SK-N-SH (cell line): ENCODE results near the gene WDR41. TPM values are rescaled to one million over a fixed set of nuclear protein-coding genes. Genes with fewer than 3 reads are reported as not detected.

ENCODE experiments used
- CTCF ChIA-PET: fragments of 300-600, 350-600 bp; formaldehyde crosslinking; extraction: SDS; loops from one replicate; lab custom pipeline; 2021; lab: Yijun Ruan, JAX
- POLR2A ChIA-PET: fragments of 350-600 bp; sonication (Branson Sonifier 250); formaldehyde crosslinking; extraction: SDS; loops from one replicate; lab custom pipeline; 2020; ENCODE audit warnings: antibody characterized with exemption, inconsistent platforms; lab: Yijun Ruan, JAX
- DNase-seq: peaks from one replicate; pipeline ENCODE4 v3.0.0; 2012
- H2AFZ ChIP-seq: fragments of 200-600 bp; sonication (generic); 2 replicates; pipeline ENCODE4 v1.8.1; 2016; ENCODE audit warnings: antibody characterized with exemption, mild to moderate bottlenecking, low read depth
- H3F3A ChIP-seq: fragments of 200-600 bp; sonication (generic); replicated peaks from 2 replicates; pipeline ENCODE3; 2016; ENCODE audit warnings: antibody characterized with exemption, mild to moderate bottlenecking; ENCODE audit not compliant: insufficient read depth
- H3K27ac ChIP-seq, 2 experiments: fragments of 200-500 bp in 1 of 2; fragments of 200-600 bp in 1 of 2; sonication (Bioruptor generic) in 1 of 2; sonication (generic), shearing (Covaris generic) in 1 of 2; 2 replicates each; pipeline versions ENCODE4 v1.5.1 to v1.6.1; 2014 to 2016; ENCODE audit warnings: low read depth in 2 of 2, inconsistent platforms in 1 of 2, low read length in 1 of 2, mild to moderate bottlenecking in 1 of 2, mixed read lengths in 1 of 2
- H3K27me3 ChIP-seq: fragments of 200-600 bp; sonication (generic), shearing (Covaris generic); 2 replicates; pipeline ENCODE4 v1.6.1; 2016; ENCODE audit warnings: mixed run types; ENCODE audit not compliant: insufficient read depth
- H3K36me3 ChIP-seq, 2 experiments: fragments of 200-500 bp in 1 of 2; fragments of 200-600 bp in 1 of 2; sonication (Bioruptor generic) in 1 of 2; sonication (generic) in 1 of 2; replicated peaks in 1 of 2; 2 replicates each; pipeline versions ENCODE3 to v1.5.1; 2014 to 2016; ENCODE audit warnings: low read length in 1 of 2, mild to moderate bottlenecking in 1 of 2; ENCODE audit not compliant: insufficient read depth in 2 of 2, control insufficient read depth in 1 of 2
- H3K4me1 ChIP-seq, 2 experiments: fragments of 200-500 bp in 1 of 2; fragments of 200-600 bp in 1 of 2; sonication (Bioruptor generic) in 1 of 2; sonication (generic), shearing (Covaris generic) in 1 of 2; 2 replicates each; pipeline versions ENCODE4 v1.5.1 to v1.6.1; 2014 to 2016; ENCODE audit warnings: low read depth in 1 of 2, low read length in 1 of 2, mixed run types in 1 of 2; ENCODE audit not compliant: insufficient read depth in 2 of 2, control insufficient read depth in 1 of 2
- H3K4me2 ChIP-seq: fragments of 200-600 bp; sonication (generic), shearing (Covaris generic); 2 replicates; pipeline ENCODE4 v1.6.1; 2017; ENCODE audit warnings: mixed run types
- H3K4me3 ChIP-seq, 2 experiments: fragments of 200-500 bp in 1 of 2; fragments of 200-600 bp in 1 of 2; sonication (Bioruptor generic) in 1 of 2; sonication (generic), shearing (Covaris generic) in 1 of 2; 2 replicates each; pipeline versions ENCODE4 v1.5.1 to v1.8.1; 2014 to 2016; ENCODE audit warnings: low read depth in 2 of 2, inconsistent platforms in 1 of 2, low read length in 1 of 2, mild to moderate bottlenecking in 1 of 2, mixed read lengths in 1 of 2, moderate library complexity in 1 of 2
- H3K79me2 ChIP-seq: fragments of 200-600 bp; sonication (generic); 2 replicates; pipeline ENCODE4 v1.8.1; 2017; ENCODE audit warnings: mild to moderate bottlenecking; ENCODE audit not compliant: insufficient read depth
- H3K9ac ChIP-seq: fragments of 200-600 bp; sonication (generic); 2 replicates; pipeline ENCODE4 v1.6.1; 2017; ENCODE audit warnings: mixed run types
- H3K9me2 ChIP-seq: fragments of 200-600 bp; sonication (generic); 2 replicates; pipeline ENCODE4 v1.6.1; 2017; ENCODE audit warnings: mixed run types
- H3K9me3 ChIP-seq: fragments of 200-600 bp; sonication (generic); 2 replicates; pipeline ENCODE4 v1.6.1; 2017; ENCODE audit warnings: mixed run types, mild to moderate bottlenecking, moderate library complexity
- H4K20me1 ChIP-seq: fragments of 200-600 bp; sonication (generic); 2 replicates; pipeline ENCODE4 v1.6.1; 2017; ENCODE audit warnings: mild to moderate bottlenecking, mixed run types; ENCODE audit not compliant: insufficient read depth
- ELF1 ChIP-seq: IDR thresholded peaks from 2 replicates; pipeline ENCODE4 v1.4.0; 2012
- EP300 ChIP-seq, 2 experiments: IDR thresholded peaks; 2 replicates each; pipeline versions ENCODE4 v1.4.0 to v1.6.1; 2012; ENCODE audit warnings: borderline replicate concordance in 1 of 2, low read depth in 1 of 2, low read length in 1 of 2
- FOSL2 ChIP-seq: IDR thresholded peaks from 2 replicates; pipeline ENCODE4 v1.4.0; 2012; ENCODE audit warnings: low read depth, mild to moderate bottlenecking, moderate library complexity, borderline replicate concordance
- FOXJ3 ChIP-seq: sonication (generic); formaldehyde crosslinking; IDR thresholded peaks from 2 replicates; pipeline ENCODE4 v1.5.1; 2020; ENCODE audit warnings: mild to moderate bottlenecking, missing genetic modification reagents
- GATA2 ChIP-seq: sonication (generic); formaldehyde crosslinking; IDR thresholded peaks from 2 replicates; pipeline ENCODE4 v1.5.0; 2020; ENCODE audit warnings: mild to moderate bottlenecking, missing genetic modification reagents
- NFIC ChIP-seq: IDR thresholded peaks from 2 replicates; pipeline ENCODE4 v1.4.0; 2012; ENCODE audit warnings: borderline replicate concordance
- NRF1 ChIP-seq: IDR thresholded peaks from 2 replicates; pipeline ENCODE4 v1.6.1; 2012; ENCODE audit warnings: low read depth, mild to moderate bottlenecking, low read length
- RAD21 ChIP-seq: IDR thresholded peaks from 2 replicates; pipeline ENCODE4 v1.6.1; 2012; ENCODE audit warnings: mild to moderate bottlenecking, low read length
- RCOR1 ChIP-seq: fragments of 150-350 bp; IDR thresholded peaks from 2 replicates; pipeline ENCODE4 v1.6.1; 2017; ENCODE audit warnings: antibody characterized with exemption, low read length
- RXRA ChIP-seq: IDR thresholded peaks from 2 replicates; pipeline ENCODE4 v1.4.0; 2012; ENCODE audit warnings: low read depth, mild to moderate bottlenecking, borderline replicate concordance
- SMC3 ChIP-seq: IDR thresholded peaks from 2 replicates; pipeline ENCODE4 v1.6.1; 2012; ENCODE audit warnings: low read depth, low read length, improper control_type of control experiment
- TAF1 ChIP-seq: IDR thresholded peaks from 2 replicates; pipeline ENCODE4 v1.6.1; 2012; ENCODE audit warnings: low read depth, mild to moderate bottlenecking, low read length, moderate library complexity, borderline replicate concordance
- TEAD4 ChIP-seq: IDR thresholded peaks from 2 replicates; pipeline ENCODE4 v1.4.0; 2012; ENCODE audit warnings: mild to moderate bottlenecking, borderline replicate concordance; ENCODE audit not compliant: insufficient read depth
- YY1 ChIP-seq: IDR thresholded peaks from 2 replicates; pipeline ENCODE4 v1.4.0; 2012; ENCODE audit warnings: low read depth, mild to moderate bottlenecking
- WGBS: methylation state at CpG from one replicate; pipeline ENCODE4 v1.1.6; 2017; ENCODE audit warnings: low lambda C conversion rate; 5-methylcytosine and 5-hydroxymethylcytosine counted together
- polyA plus RNA-seq, 3 experiments: library from polyadenylated mRNA; depleted of rRNA; stranded (reverse); fragments of >200 nt; gene quantifications; 2 replicates each; pipeline ENCODE4 v1.2.3, GENCODE V29; 2012
- TF ChIP-seq, protein P1 (sequence below): IDR thresholded peaks from 2 replicates; pipeline ENCODE4 v1.4.0; 2012; ENCODE audit warnings: low read depth, borderline replicate concordance
- TF ChIP-seq, protein P2 (sequence below): IDR thresholded peaks from 2 replicates; pipeline ENCODE4 v1.4.0; 2012; ENCODE audit warnings: low read depth, borderline replicate concordance
- TF ChIP-seq, protein P3 (sequence below): fragments of 150-350 bp; IDR thresholded peaks from 2 replicates; pipeline ENCODE4 v1.6.1; 2017; ENCODE audit warnings: antibody characterized with exemption, low read length, low read depth, borderline replicate concordance
- TF ChIP-seq, protein P4 (sequence below): IDR thresholded peaks from 2 replicates; pipeline ENCODE4 v1.6.1; 2012; ENCODE audit warnings: mild to moderate bottlenecking, low read depth, low read length, moderate library complexity
- TF ChIP-seq, protein P5 (sequence below): fragments of 200-600 bp; sonication (generic); IDR thresholded peaks from 2 replicates; pipeline ENCODE4 v1.6.1; 2017; ENCODE audit warnings: antibody characterized with exemption, mild to moderate bottlenecking, moderate library complexity

Gene WDR41
- polyA plus RNA-seq, 1 of the 3 experiments (the other 2 are of a cell fraction): 17.2 TPM

DNA sequence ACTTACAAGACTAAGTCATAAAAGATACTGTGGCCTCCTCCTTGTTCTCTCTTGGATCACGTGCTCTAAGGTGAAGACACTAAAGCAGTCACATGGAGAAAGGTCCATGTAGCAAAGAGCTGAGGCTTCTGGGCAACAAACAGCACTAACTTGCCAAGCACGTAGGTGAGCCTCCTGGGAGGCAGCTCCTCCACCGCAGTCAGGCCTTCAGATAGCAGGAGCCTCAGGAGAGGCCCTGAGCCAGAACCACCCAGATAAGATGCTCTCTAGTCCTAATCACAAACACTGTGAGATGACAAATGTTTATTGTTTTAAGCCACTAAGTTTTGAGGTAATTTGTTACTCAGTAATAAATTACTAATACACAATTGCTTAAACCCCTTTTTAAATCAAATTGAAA is 38.0 kb downstream of the WDR41 start:
- DNase-seq: no peak
- Histone ChIP-seq H3K36me3 (peaks cover 28 to 39% of the 10 kb centered on the region in 2 experiments), H3K27me3 (no peaks in the 10 kb centered on the region), H3K27ac (no peak overlapping the region), H3K4me2 (no peak overlapping the region), H4K20me1 (no peaks in the 10 kb centered on the region), H3K4me1 (no peaks in the 10 kb centered on the region; a peak in 2 of 4 replicates), H3K9me3 (no peaks in the 10 kb centered on the region), H3K79me2 (no peaks in the 10 kb centered on the region), H3K9me2 (peaks cover 5% of the 10 kb centered on the region; the same call in 1 of the 2 replicates), H3K9ac (no peak overlapping the region), H2AFZ (no peak overlapping the region), H3F3A (peaks cover under 1% of the 10 kb centered on the region), H3K4me3 (no peak overlapping the region)
- WGBS: 97% methylated on average over 3 of the region's 3 CpGs
- POLR2A ChIA-PET: interaction anchor here (0.9 kb wide), 1 partner anchor 317 kb away, joined by 3 read pairs; no protein-coding TSS in a partner anchor
- TF ChIP-seq EP300 (IDR thresholded peaks at IDR 0.05; ENCODE audit: borderline replicate concordance in 1 of 2, low read depth in 1 of 2, low read length in 1 of 2) (no peak), NFIC (no peak), FOSL2 (no peak), NRF1 (no peak), FOXJ3 (no peak), TAF1 (no peak), GATA2 (CRISPR knock-in tag) (no peak)
- TF ChIP-seq, protein P1, sequence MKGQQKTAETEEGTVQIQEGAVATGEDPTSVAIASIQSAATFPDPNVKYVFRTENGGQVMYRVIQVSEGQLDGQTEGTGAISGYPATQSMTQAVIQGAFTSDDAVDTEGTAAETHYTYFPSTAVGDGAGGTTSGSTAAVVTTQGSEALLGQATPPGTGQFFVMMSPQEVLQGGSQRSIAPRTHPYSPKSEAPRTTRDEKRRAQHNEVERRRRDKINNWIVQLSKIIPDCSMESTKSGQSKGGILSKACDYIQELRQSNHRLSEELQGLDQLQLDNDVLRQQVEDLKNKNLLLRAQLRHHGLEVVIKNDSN: no peak
- TF ChIP-seq, protein P2, sequence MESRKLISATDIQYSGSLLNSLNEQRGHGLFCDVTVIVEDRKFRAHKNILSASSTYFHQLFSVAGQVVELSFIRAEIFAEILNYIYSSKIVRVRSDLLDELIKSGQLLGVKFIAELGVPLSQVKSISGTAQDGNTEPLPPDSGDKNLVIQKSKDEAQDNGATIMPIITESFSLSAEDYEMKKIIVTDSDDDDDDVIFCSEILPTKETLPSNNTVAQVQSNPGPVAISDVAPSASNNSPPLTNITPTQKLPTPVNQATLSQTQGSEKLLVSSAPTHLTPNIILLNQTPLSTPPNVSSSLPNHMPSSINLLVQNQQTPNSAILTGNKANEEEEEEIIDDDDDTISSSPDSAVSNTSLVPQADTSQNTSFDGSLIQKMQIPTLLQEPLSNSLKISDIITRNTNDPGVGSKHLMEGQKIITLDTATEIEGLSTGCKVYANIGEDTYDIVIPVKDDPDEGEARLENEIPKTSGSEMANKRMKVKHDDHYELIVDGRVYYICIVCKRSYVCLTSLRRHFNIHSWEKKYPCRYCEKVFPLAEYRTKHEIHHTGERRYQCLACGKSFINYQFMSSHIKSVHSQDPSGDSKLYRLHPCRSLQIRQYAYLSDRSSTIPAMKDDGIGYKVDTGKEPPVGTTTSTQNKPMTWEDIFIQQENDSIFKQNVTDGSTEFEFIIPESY: no peak
- TF ChIP-seq, protein P3, sequence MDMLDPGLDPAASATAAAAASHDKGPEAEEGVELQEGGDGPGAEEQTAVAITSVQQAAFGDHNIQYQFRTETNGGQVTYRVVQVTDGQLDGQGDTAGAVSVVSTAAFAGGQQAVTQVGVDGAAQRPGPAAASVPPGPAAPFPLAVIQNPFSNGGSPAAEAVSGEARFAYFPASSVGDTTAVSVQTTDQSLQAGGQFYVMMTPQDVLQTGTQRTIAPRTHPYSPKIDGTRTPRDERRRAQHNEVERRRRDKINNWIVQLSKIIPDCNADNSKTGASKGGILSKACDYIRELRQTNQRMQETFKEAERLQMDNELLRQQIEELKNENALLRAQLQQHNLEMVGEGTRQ: no peak
- CTCF ChIA-PET: no interaction called here

DNA sequence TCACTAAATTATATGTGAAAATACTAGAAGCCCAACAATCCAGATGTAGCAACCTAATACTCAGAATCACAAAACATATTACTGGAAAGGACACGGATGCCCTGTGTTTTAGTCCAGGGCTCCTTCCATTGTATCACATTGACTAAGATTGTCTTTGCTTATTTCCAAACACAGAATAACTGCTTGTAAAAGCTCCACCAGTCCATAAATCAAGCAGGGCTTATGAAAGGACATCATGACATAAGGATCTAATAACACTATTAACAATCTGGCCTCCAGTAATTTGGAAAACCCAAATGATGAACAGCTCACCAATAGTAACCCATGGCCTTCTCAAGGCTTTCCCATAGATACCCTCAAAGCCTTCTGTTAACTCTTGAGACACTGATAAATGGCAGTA is 39.8 kb downstream of the WDR41 start:
- Histone ChIP-seq H3K4me1 (no peaks in the 10 kb centered on the region; a peak in 1 of 4 replicates), H3K9me3 (no peaks in the 10 kb centered on the region), H3K4me3 (no peak overlapping the region), H3K4me2 (no peak overlapping the region), H3K9me2 (peaks cover 5% of the 10 kb centered on the region; the same call in 1 of the 2 replicates), H3F3A (no peaks in the 10 kb centered on the region), H3K9ac (no peak overlapping the region), H3K27me3 (no peaks in the 10 kb centered on the region), H4K20me1 (no peaks in the 10 kb centered on the region), H3K36me3 (peaks cover 33 to 52% of the 10 kb centered on the region in 2 experiments), H2AFZ (no peak overlapping the region), H3K79me2 (no peaks in the 10 kb centered on the region), H3K27ac (no peak overlapping the region)
- no peak for DNase-seq
- ChIA-PET CTCF (no interaction called here), POLR2A (no interaction called here)
- TF ChIP-seq RXRA: no peak
- no peak for TF ChIP-seq SMC3
- no peak for TF ChIP-seq RAD21
- TF ChIP-seq RCOR1: no peak
- no peak for TF ChIP-seq NFIC
- TF ChIP-seq, protein P4, sequence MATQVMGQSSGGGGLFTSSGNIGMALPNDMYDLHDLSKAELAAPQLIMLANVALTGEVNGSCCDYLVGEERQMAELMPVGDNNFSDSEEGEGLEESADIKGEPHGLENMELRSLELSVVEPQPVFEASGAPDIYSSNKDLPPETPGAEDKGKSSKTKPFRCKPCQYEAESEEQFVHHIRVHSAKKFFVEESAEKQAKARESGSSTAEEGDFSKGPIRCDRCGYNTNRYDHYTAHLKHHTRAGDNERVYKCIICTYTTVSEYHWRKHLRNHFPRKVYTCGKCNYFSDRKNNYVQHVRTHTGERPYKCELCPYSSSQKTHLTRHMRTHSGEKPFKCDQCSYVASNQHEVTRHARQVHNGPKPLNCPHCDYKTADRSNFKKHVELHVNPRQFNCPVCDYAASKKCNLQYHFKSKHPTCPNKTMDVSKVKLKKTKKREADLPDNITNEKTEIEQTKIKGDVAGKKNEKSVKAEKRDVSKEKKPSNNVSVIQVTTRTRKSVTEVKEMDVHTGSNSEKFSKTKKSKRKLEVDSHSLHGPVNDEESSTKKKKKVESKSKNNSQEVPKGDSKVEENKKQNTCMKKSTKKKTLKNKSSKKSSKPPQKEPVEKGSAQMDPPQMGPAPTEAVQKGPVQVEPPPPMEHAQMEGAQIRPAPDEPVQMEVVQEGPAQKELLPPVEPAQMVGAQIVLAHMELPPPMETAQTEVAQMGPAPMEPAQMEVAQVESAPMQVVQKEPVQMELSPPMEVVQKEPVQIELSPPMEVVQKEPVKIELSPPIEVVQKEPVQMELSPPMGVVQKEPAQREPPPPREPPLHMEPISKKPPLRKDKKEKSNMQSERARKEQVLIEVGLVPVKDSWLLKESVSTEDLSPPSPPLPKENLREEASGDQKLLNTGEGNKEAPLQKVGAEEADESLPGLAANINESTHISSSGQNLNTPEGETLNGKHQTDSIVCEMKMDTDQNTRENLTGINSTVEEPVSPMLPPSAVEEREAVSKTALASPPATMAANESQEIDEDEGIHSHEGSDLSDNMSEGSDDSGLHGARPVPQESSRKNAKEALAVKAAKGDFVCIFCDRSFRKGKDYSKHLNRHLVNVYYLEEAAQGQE: no peak
- TF ChIP-seq, protein P5, sequence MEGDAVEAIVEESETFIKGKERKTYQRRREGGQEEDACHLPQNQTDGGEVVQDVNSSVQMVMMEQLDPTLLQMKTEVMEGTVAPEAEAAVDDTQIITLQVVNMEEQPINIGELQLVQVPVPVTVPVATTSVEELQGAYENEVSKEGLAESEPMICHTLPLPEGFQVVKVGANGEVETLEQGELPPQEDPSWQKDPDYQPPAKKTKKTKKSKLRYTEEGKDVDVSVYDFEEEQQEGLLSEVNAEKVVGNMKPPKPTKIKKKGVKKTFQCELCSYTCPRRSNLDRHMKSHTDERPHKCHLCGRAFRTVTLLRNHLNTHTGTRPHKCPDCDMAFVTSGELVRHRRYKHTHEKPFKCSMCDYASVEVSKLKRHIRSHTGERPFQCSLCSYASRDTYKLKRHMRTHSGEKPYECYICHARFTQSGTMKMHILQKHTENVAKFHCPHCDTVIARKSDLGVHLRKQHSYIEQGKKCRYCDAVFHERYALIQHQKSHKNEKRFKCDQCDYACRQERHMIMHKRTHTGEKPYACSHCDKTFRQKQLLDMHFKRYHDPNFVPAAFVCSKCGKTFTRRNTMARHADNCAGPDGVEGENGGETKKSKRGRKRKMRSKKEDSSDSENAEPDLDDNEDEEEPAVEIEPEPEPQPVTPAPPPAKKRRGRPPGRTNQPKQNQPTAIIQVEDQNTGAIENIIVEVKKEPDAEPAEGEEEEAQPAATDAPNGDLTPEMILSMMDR: no peak
- no peak for TF ChIP-seq FOXJ3
- TF ChIP-seq YY1: no peak
- TF ChIP-seq GATA2 (CRISPR knock-in tag): no peak
- no peak for TF ChIP-seq ELF1
- TF ChIP-seq TEAD4: no peak
- WGBS: 100% methylated on average over 1 of the region's 1 CpG
